IMR-90 (cell line): Measurements from ENCODE around the gene OPCML. TPM values are rescaled to one million over a fixed set of nuclear protein-coding genes. Genes with fewer than 3 reads are reported as not detected.

Source experiments
- ATAC-seq: fragments of 200-7000 bp; cut with Tn5 transposase; 2 replicates; pipeline ENCODE4 v1.9.1; 2020; ENCODE audit warnings: low read depth, mild to moderate bottlenecking, moderate library complexity
- BruUV-seq: library from RNA; stranded (reverse); fragments of 400-500 nt; replicated peaks from 2 replicates; lab custom pipeline; 2021; lab: Mats Ljungman, UMichigan
- CTCF ChIA-PET: fragments of 300-600 bp; formaldehyde crosslinking; extraction: SDS; loops from one replicate; lab custom pipeline; 2021; ENCODE audit warnings: antibody characterized with exemption; lab: Yijun Ruan, JAX
- POLR2A ChIA-PET: fragments of 300-600 bp; sonication (Branson Sonifier 250); formaldehyde crosslinking; loops from one replicate; lab custom pipeline; 2022; ENCODE audit warnings: antibody characterized with exemption; ENCODE audit not compliant: unreplicated experiment; lab: Charles Lee
- DNase-seq: peaks from one replicate; pipeline ENCODE4 v3.0.0; 2013
- H2AFZ ChIP-seq: replicated peaks from 2 replicates; pipeline ENCODE3; 2013; ENCODE audit warnings: low read length, mild to moderate bottlenecking; ENCODE audit not compliant: poor library complexity
- H2AK5ac ChIP-seq: 2 replicates; pipeline ENCODE4 v1.6.1; 2013; ENCODE audit warnings: low read depth, low read length, inconsistent platforms
- H2AK9ac ChIP-seq: replicated peaks from 2 replicates; pipeline ENCODE3; 2013; ENCODE audit warnings: mild to moderate bottlenecking, low read depth, low read length, moderate library complexity; ENCODE audit not compliant: poor library complexity
- H2BK120ac ChIP-seq: 2 replicates; pipeline ENCODE4 v1.6.1; 2013; ENCODE audit warnings: low read depth, low read length, inconsistent platforms
- H2BK15ac ChIP-seq: 3 replicates; pipeline ENCODE4 v1.6.1; 2013; ENCODE audit warnings: low read depth, low read length, inconsistent platforms
- H2BK20ac ChIP-seq: 2 replicates; pipeline ENCODE4 v1.6.1; 2013; ENCODE audit warnings: low read depth, mild to moderate bottlenecking, inconsistent platforms, low read length, moderate library complexity
- H2BK5ac ChIP-seq: 2 replicates; pipeline ENCODE4 v1.6.1; 2013; ENCODE audit warnings: mild to moderate bottlenecking, low read depth, low read length, inconsistent platforms; ENCODE audit not compliant: poor library complexity, severe bottlenecking
- H3K14ac ChIP-seq: replicated peaks from 2 replicates; pipeline ENCODE4 v1.6.1; 2013; ENCODE audit warnings: low read depth, low read length, inconsistent platforms
- H3K18ac ChIP-seq: 2 replicates; pipeline ENCODE4 v1.6.1; 2013; ENCODE audit warnings: low read depth, low read length, control low read depth
- H3K23ac ChIP-seq: 2 replicates; pipeline ENCODE4 v1.6.1; 2013; ENCODE audit warnings: low read depth, low read length, inconsistent platforms
- H3K27ac ChIP-seq: 2 replicates; pipeline ENCODE4 v1.5.1; 2013; ENCODE audit warnings: mild to moderate bottlenecking, control low read depth, low read length; ENCODE audit not compliant: insufficient read depth
- H3K27me3 ChIP-seq: 2 replicates; pipeline ENCODE4 v1.6.1; 2013; ENCODE audit warnings: low read length; ENCODE audit not compliant: control insufficient read depth, insufficient read depth
- H3K36me3 ChIP-seq: 2 replicates; pipeline ENCODE4 v1.6.1; 2013; ENCODE audit warnings: low read length, mixed read lengths; ENCODE audit not compliant: control insufficient read depth, insufficient read depth
- H3K4ac ChIP-seq: 2 replicates; pipeline ENCODE4 v1.6.1; 2013; ENCODE audit warnings: low read depth, low read length, inconsistent platforms
- H3K4me1 ChIP-seq: 2 replicates; pipeline ENCODE4 v1.6.1; 2013; ENCODE audit warnings: low read length, mixed read lengths; ENCODE audit not compliant: control insufficient read depth, insufficient read depth
- H3K4me2 ChIP-seq: 2 replicates; pipeline ENCODE4 v1.6.1; 2013; ENCODE audit warnings: low read depth, mild to moderate bottlenecking, control low read depth, low read length, moderate library complexity
- H3K4me3 ChIP-seq: 2 replicates; pipeline ENCODE4 v1.5.1; 2013; ENCODE audit warnings: low read depth, mild to moderate bottlenecking, control low read depth, low read length, moderate library complexity; ENCODE audit not compliant: insufficient read depth
- H3K56ac ChIP-seq: 2 replicates; pipeline ENCODE4 v1.6.1; 2013; ENCODE audit warnings: low read length, inconsistent platforms; ENCODE audit not compliant: insufficient read depth; ENCODE audit errors: extremely low read depth
- H3K79me1 ChIP-seq, 2 experiments: 2 replicates each; pipeline ENCODE4 v1.6.1; 2013; ENCODE audit warnings: low read length in 2 of 2, inconsistent platforms in 1 of 2, low read depth in 1 of 2
- H3K9ac ChIP-seq: 2 replicates; pipeline ENCODE4 v1.6.1; 2013; ENCODE audit warnings: low read depth, low read length, control low read depth
- H3K9me1 ChIP-seq: 2 replicates; pipeline ENCODE4 v1.6.1; 2013; ENCODE audit warnings: low read length, inconsistent platforms; ENCODE audit not compliant: insufficient read depth
- H3K9me3 ChIP-seq: 2 replicates; pipeline ENCODE4 v1.6.1; 2013; ENCODE audit warnings: low read length; ENCODE audit not compliant: control insufficient read depth, insufficient read depth
- H4K20me1 ChIP-seq: 2 replicates; pipeline ENCODE4 v1.6.1; 2013; ENCODE audit warnings: low read length, inconsistent platforms; ENCODE audit not compliant: insufficient read depth
- H4K5ac ChIP-seq: 2 replicates; pipeline ENCODE4 v1.6.1; 2013; ENCODE audit warnings: mild to moderate bottlenecking, low read depth, low read length, control low read depth
- H4K8ac ChIP-seq, 2 experiments: 2 replicates each; pipeline ENCODE4 v1.6.1; 2013; ENCODE audit warnings: low read depth in 2 of 2, low read length in 2 of 2, control low read depth in 1 of 2, inconsistent platforms in 1 of 2
- H4K91ac ChIP-seq: 2 replicates; pipeline ENCODE4 v1.6.1; 2013; ENCODE audit warnings: low read depth, low read length, inconsistent platforms; ENCODE audit not compliant: insufficient read depth
- BHLHE40 ChIP-seq: fragments of 150-350 bp; IDR thresholded peaks from 2 replicates; pipeline ENCODE4 v1.6.1; 2016; ENCODE audit warnings: mild to moderate bottlenecking, low read depth, low read length
- CEBPB ChIP-seq: IDR thresholded peaks from 2 replicates; pipeline ENCODE4 v1.6.1; 2012; ENCODE audit warnings: low read depth, low read length, improper control_type of control experiment
- CHD1 ChIP-seq: IDR thresholded peaks from 2 replicates; pipeline ENCODE4 v1.6.1; 2012; ENCODE audit warnings: low read depth, low read length, improper control_type of control experiment
- FOS ChIP-seq: fragments of 150-350 bp; IDR thresholded peaks from 2 replicates; pipeline ENCODE4 v1.6.1; 2016; ENCODE audit warnings: low read depth, low read length
- MAZ ChIP-seq: IDR thresholded peaks from 2 replicates; pipeline ENCODE4 v1.6.1; 2012; ENCODE audit warnings: low read depth, mild to moderate bottlenecking, low read length, improper control_type of control experiment, moderate library complexity, borderline replicate concordance
- MXI1 ChIP-seq: IDR thresholded peaks from 2 replicates; pipeline ENCODE4 v1.6.1; 2012; ENCODE audit warnings: low read depth, mild to moderate bottlenecking, low read length, moderate library complexity, borderline replicate concordance
- NFE2L2 ChIP-seq: fragments of 150-350 bp; IDR thresholded peaks from 2 replicates; pipeline ENCODE4 v1.6.1; 2016; ENCODE audit warnings: low read depth, mild to moderate bottlenecking, low read length
- POLR2A ChIP-seq: IDR thresholded peaks from 2 replicates; pipeline ENCODE4 v1.6.1; 2012; ENCODE audit warnings: mild to moderate bottlenecking, low read depth, low read length
- RAD21 ChIP-seq: IDR thresholded peaks from 2 replicates; pipeline ENCODE4 v1.6.1; 2012; ENCODE audit warnings: low read length, improper control_type of control experiment
- SMC3 ChIP-seq: fragments of 150-350 bp; IDR thresholded peaks from 2 replicates; pipeline ENCODE4 v1.6.1; 2016; ENCODE audit warnings: low read depth, mild to moderate bottlenecking, antibody characterized with exemption, low read length, moderate library complexity
- USF2 ChIP-seq: fragments of 150-350 bp; IDR thresholded peaks from 2 replicates; pipeline ENCODE4 v1.6.1; 2017; ENCODE audit warnings: mild to moderate bottlenecking, antibody characterized with exemption, low read length, low read depth
- WGBS, 2 experiments: methylation state at CpG; one replicate each; pipeline versions ENCODE4 v1.1.5 to v1.1.7; 2013; ENCODE audit warnings: missing lambda C conversion rate in 2 of 2; ENCODE audit not compliant: insufficient read length in 1 of 2; ENCODE audit errors: extremely low coverage in 2 of 2; 5-methylcytosine and 5-hydroxymethylcytosine counted together
- dilution Hi-C: fragments of 300-500 bp; cut with HindIII; formaldehyde crosslinking; loops from one replicate; pipeline ENCODE4 v1.14.3; 2018; ENCODE audit warnings: low sequenced_read_pairs; ENCODE audit not compliant: unreplicated experiment
- in situ Hi-C: fragments of 300-500 bp; cut with MboI; formaldehyde crosslinking; loops from 3 replicates; pipeline ENCODE4 v1.14.3; 2019; ENCODE audit warnings: low sequenced_read_pairs, inconsistent platforms, mixed read lengths
- intact Hi-C: fragments of 100-400 bp; cut with micrococcal nuclease; formaldehyde crosslinking; loops from 2 replicates; pipeline ENCODE4 v1.10.0; 2022
- polyA plus RNA-seq, 3 experiments: library from polyadenylated mRNA; depleted of rRNA; stranded (reverse); fragments of >200 nt; gene quantifications; 2 replicates each; pipeline ENCODE4 v1.2.3, GENCODE V29; 2012; ENCODE audit warnings: low replicate concordance in 1 of 3
- total RNA-seq: library from RNA; depleted of rRNA; stranded (reverse); fragments of >200 nt; gene quantifications from 2 replicates; pipeline ENCODE4 v1.2.3, GENCODE V29; 2012
- TF ChIP-seq, protein P1 (sequence below): conservative IDR thresholded peaks from 2 replicates; pipeline ENCODE4 v1.5.1; 2012; ENCODE audit warnings: mild to moderate bottlenecking, low read depth, low read length, improper control_type of control experiment
- TF ChIP-seq, protein P2 (sequence below): fragments of 150-350 bp; IDR thresholded peaks from 2 replicates; pipeline ENCODE4 v1.6.1; 2016; ENCODE audit warnings: low read depth, mild to moderate bottlenecking, low read length, moderate library complexity, borderline replicate concordance

The OPCML gene
- total and polyA plus RNA-seq, 2 of the 4 experiments (the other 2 are of a cell fraction): under 0.01 to 2.6 TPM

GRCh38 chr11:133525976-133526375 lies 6.3 kb downstream of the OPCML start:
- H2BK5ac ChIP-seq: no peak overlapping the region
- H3K56ac ChIP-seq: no peak overlapping the region
- DNase-seq (no peak), ATAC-seq (no peak)
- H2BK120ac ChIP-seq: no peak overlapping the region
- H3K4me1 ChIP-seq: no peaks in the 10 kb centered on the region
- H3K4me2 ChIP-seq: no peak overlapping the region
- no peak overlapping the region for H2AFZ ChIP-seq
- H3K23ac ChIP-seq: no peak overlapping the region
- H3K18ac ChIP-seq: no peak overlapping the region
- ChIA-PET POLR2A (no interaction called here), CTCF (no interaction called here)
- H2AK9ac ChIP-seq: no peak overlapping the region
- in situ Hi-C loops: no loop called here
- WGBS, 2 experiments: no CpG with 5 or more reads among the region's 7 CpGs
- dilution Hi-C loops: no loop called here
- H3K27ac ChIP-seq: no peak overlapping the region
- no peak overlapping the region for H4K5ac ChIP-seq
- no peaks in the 10 kb centered on the region for H3K27me3 ChIP-seq
- H3K9me3 ChIP-seq: peaks cover 58% of the 10 kb centered on the region
- no peak overlapping the region for H2BK20ac ChIP-seq
- H3K9ac ChIP-seq: no peak overlapping the region
- no peaks in the 10 kb centered on the region for H4K20me1 ChIP-seq
- H3K4ac ChIP-seq: no peak overlapping the region
- H3K79me1 ChIP-seq: no peaks in the 10 kb centered on the region
- H3K14ac ChIP-seq: no peak overlapping the region
- no peak overlapping the region for H4K91ac ChIP-seq
- no peaks in the 10 kb centered on the region for H3K36me3 ChIP-seq
- no peaks in the 10 kb centered on the region for H3K9me1 ChIP-seq
- no TSS peak for BruUV-seq
- no peak overlapping the region for H2AK5ac ChIP-seq
- no peak overlapping the region for H3K4me3 ChIP-seq
- intact Hi-C loops: no loop called here
- no peak for TF ChIP-seq CHD1
- TF ChIP-seq, protein P1, sequence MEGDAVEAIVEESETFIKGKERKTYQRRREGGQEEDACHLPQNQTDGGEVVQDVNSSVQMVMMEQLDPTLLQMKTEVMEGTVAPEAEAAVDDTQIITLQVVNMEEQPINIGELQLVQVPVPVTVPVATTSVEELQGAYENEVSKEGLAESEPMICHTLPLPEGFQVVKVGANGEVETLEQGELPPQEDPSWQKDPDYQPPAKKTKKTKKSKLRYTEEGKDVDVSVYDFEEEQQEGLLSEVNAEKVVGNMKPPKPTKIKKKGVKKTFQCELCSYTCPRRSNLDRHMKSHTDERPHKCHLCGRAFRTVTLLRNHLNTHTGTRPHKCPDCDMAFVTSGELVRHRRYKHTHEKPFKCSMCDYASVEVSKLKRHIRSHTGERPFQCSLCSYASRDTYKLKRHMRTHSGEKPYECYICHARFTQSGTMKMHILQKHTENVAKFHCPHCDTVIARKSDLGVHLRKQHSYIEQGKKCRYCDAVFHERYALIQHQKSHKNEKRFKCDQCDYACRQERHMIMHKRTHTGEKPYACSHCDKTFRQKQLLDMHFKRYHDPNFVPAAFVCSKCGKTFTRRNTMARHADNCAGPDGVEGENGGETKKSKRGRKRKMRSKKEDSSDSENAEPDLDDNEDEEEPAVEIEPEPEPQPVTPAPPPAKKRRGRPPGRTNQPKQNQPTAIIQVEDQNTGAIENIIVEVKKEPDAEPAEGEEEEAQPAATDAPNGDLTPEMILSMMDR: no peak
- TF ChIP-seq POLR2A: no peak
- TF ChIP-seq CEBPB: no peak
- no peak for TF ChIP-seq RAD21
- TF ChIP-seq NFE2L2: no peak
- no peak for TF ChIP-seq BHLHE40
- TF ChIP-seq SMC3: no peak
- no peak for TF ChIP-seq FOS
- TF ChIP-seq, protein P2, sequence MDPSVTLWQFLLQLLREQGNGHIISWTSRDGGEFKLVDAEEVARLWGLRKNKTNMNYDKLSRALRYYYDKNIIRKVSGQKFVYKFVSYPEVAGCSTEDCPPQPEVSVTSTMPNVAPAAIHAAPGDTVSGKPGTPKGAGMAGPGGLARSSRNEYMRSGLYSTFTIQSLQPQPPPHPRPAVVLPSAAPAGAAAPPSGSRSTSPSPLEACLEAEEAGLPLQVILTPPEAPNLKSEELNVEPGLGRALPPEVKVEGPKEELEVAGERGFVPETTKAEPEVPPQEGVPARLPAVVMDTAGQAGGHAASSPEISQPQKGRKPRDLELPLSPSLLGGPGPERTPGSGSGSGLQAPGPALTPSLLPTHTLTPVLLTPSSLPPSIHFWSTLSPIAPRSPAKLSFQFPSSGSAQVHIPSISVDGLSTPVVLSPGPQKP: no peak
- TF ChIP-seq MXI1: no peak
- TF ChIP-seq USF2: no peak
- TF ChIP-seq MAZ: no peak
- no peak overlapping the region for H4K8ac ChIP-seq
- no peak overlapping the region for H2BK15ac ChIP-seq
